GM12878 (cell line): ENCODE results near the gene C1QTNF1.

Experiments
- E2F8 ChIP-seq: fragments of 450-650 bp; IDR thresholded peaks from 2 replicates; pipeline ENCODE4 v1.6.1; 2018; ENCODE audit warnings: mild to moderate bottlenecking, low read depth, moderate library complexity; ENCODE audit not compliant: partially characterized antibody
- EZH2 ChIP-seq: IDR thresholded peaks from 2 replicates; pipeline ENCODE4 v1.6.1; 2012; ENCODE audit warnings: low read depth, mild to moderate bottlenecking, control low read depth, inconsistent platforms, low read length, borderline replicate concordance; ENCODE audit not compliant: control insufficient read depth
- FOXM1 ChIP-seq: IDR thresholded peaks from 2 replicates; pipeline ENCODE4 v1.6.1; 2012; ENCODE audit warnings: low read depth, mild to moderate bottlenecking, inconsistent platforms, low read length, moderate library complexity
- MTA3 ChIP-seq: IDR thresholded peaks from 2 replicates; pipeline ENCODE4 v1.6.1; 2012; ENCODE audit warnings: low read length, inconsistent platforms, borderline replicate concordance

- TF ChIP-seq E2F8: no peak
- no peak for TF ChIP-seq FOXM1
- no peak for TF ChIP-seq EZH2
- no peak for TF ChIP-seq MTA3
These were observed 47.3 kb downstream of the C1QTNF1 start for GRCh38 chr17:79071161-79071740.
